HepG2 (cell line): ENCODE measurements around the gene SRD5A1. TPM values are rescaled to one million over a fixed set of nuclear protein-coding genes. Genes with fewer than 3 reads are reported as not detected.

Source experiments
- ATAC-seq: fragments of 200-7000 bp; cut with Tn5 transposase; 3 replicates; pipeline ENCODE4 v1.9.1; 2020; ENCODE audit warnings: mild to moderate bottlenecking, moderate library complexity
- BruUV-seq: library from RNA; stranded (reverse); fragments of 400-500 nt; replicated peaks from 2 replicates; lab custom pipeline; 2021; lab: Mats Ljungman, UMichigan
- CTCF ChIA-PET: fragments of 300-600 bp; formaldehyde crosslinking; extraction: SDS; loops from one replicate; lab custom pipeline; 2021; ENCODE audit warnings: low total read pairs, inconsistent platforms, low intra/inter-chr PET ratio; lab: Yijun Ruan, JAX
- POLR2A ChIA-PET: fragments of 350-600 bp; sonication (Branson Sonifier 250); formaldehyde crosslinking; loops from one replicate; lab custom pipeline; 2020; ENCODE audit warnings: antibody characterized with exemption, inconsistent platforms; lab: Yijun Ruan, JAX
- DNase-seq: peaks from one replicate; pipeline ENCODE4 v3.0.0-alpha.2; 2015; ENCODE audit warnings: low spot score
- FAIRE-seq: peaks from 3 replicates; lab custom pipeline; 2011; peaks lifted over from hg19 to GRCh38; lab: Jason Lieb, UNC
- H2AFZ ChIP-seq: one replicate; pipeline ENCODE4 v1.6.1; 2011; ENCODE audit warnings: low read length, inconsistent platforms
- H3K27ac ChIP-seq: fragments of 300-600 bp; 3 replicates; pipeline ENCODE4 v1.8.0; 2011; ENCODE audit warnings: mixed run types, mild to moderate bottlenecking, mixed read lengths, low read length, inconsistent platforms; ENCODE audit not compliant: insufficient read depth; ENCODE audit errors: extremely low read length
- H3K27me3 ChIP-seq, 2 experiments: fragments of 200-600 bp in 1 of 2; 2 replicates in 1 of 2; 3 replicates in 1 of 2; pipeline versions ENCODE4 v1.6.0 to v1.8.0; 2011; ENCODE audit warnings: low read length in 2 of 2, mild to moderate bottlenecking in 2 of 2, moderate library complexity in 2 of 2, inconsistent platforms in 1 of 2; ENCODE audit not compliant: insufficient read depth in 2 of 2, control insufficient read depth in 1 of 2
- H3K36me3 ChIP-seq, 2 experiments: fragments of 200-600 bp in 1 of 2; replicated peaks in 1 of 2; 2 replicates in 1 of 2; 3 replicates in 1 of 2; pipeline versions ENCODE4 v1.5.1 to v1.8.0; 2011; ENCODE audit warnings: low read length in 2 of 2, inconsistent platforms in 1 of 2; ENCODE audit not compliant: insufficient read depth in 2 of 2, control insufficient read depth in 1 of 2
- H3K4me1 ChIP-seq: 2 replicates; pipeline ENCODE4 v1.5.1; 2012; ENCODE audit warnings: low read length, inconsistent platforms; ENCODE audit not compliant: insufficient read depth
- H3K4me2 ChIP-seq: 2 replicates; pipeline ENCODE4 v1.6.0; 2011; ENCODE audit warnings: low read depth, low read length, inconsistent platforms
- H3K4me3 ChIP-seq, 3 experiments: fragments of 200-600 bp in 1 of 3; sonication (generic), shearing (Covaris generic) in 1 of 3; replicated peaks in 1 of 3; 2 replicates each; pipeline ENCODE4 v1.5.1; 2011 to 2016; ENCODE audit warnings: low read length in 3 of 3, inconsistent platforms in 2 of 3, low read depth in 2 of 3, mild to moderate bottlenecking in 2 of 3, control low read depth in 1 of 3, mixed read lengths in 1 of 3; ENCODE audit not compliant: insufficient read depth in 1 of 3
- H3K79me2 ChIP-seq: one replicate; pipeline ENCODE4 v1.6.1; 2011; ENCODE audit warnings: low read length, inconsistent platforms; ENCODE audit not compliant: insufficient read depth
- H3K9ac ChIP-seq: 2 replicates; pipeline ENCODE4 v1.6.0; 2011; ENCODE audit warnings: mild to moderate bottlenecking, low read depth, low read length, inconsistent platforms; ENCODE audit not compliant: insufficient read depth
- H3K9me3 ChIP-seq: 2 replicates; pipeline ENCODE4 v1.5.1; 2012; ENCODE audit warnings: mild to moderate bottlenecking, low read length
- H4K20me1 ChIP-seq: 2 replicates; pipeline ENCODE4 v1.6.0; 2011; ENCODE audit warnings: inconsistent platforms, mild to moderate bottlenecking, low read length, moderate library complexity; ENCODE audit not compliant: insufficient read depth
- CREM ChIP-seq, 2 experiments: sonication (generic) in 1 of 2; formaldehyde crosslinking in 1 of 2; IDR thresholded peaks; 2 replicates each; pipeline versions ENCODE4 v1.4.0 to v1.6.1; 2016 to 2020; ENCODE audit warnings: antibody characterized with exemption in 1 of 2, mild to moderate bottlenecking in 1 of 2, missing genetic modification reagents in 1 of 2
- EEA1 ChIP-seq: sonication (generic); formaldehyde crosslinking; IDR thresholded peaks from 2 replicates; pipeline ENCODE4 v1.5.1; 2020; ENCODE audit warnings: mild to moderate bottlenecking, missing genetic modification reagents, borderline replicate concordance
- FOXA3 ChIP-seq: IDR thresholded peaks from 2 replicates; pipeline ENCODE4 v1.6.1; 2016; ENCODE audit warnings: missing genetic modification reagents, missing compliant biosample characterization
- MLLT10 ChIP-seq: sonication (generic); formaldehyde crosslinking; IDR thresholded peaks from 2 replicates; pipeline ENCODE4 v1.4.0; 2020; ENCODE audit warnings: missing genetic modification reagents
- REPIN1 ChIP-seq: sonication (generic); formaldehyde crosslinking; IDR thresholded peaks from 2 replicates; pipeline ENCODE4 v1.8.0; 2022; ENCODE audit warnings: missing genetic modification reagents, low read depth, mild to moderate bottlenecking, borderline replicate concordance
- RFXANK ChIP-seq: IDR thresholded peaks from 2 replicates; pipeline ENCODE4 v1.6.1; 2016
- SRSF9 ChIP-seq: fragments of 200-400 bp; formaldehyde crosslinking; IDR thresholded peaks from 2 replicates; pipeline ENCODE4 v1.6.1; 2018; ENCODE audit warnings: borderline replicate concordance, mild to moderate bottlenecking, low read depth, low read length; ENCODE audit not compliant: insufficient read depth, poor library complexity, severe bottlenecking
- TSC22D2 ChIP-seq: sonication (generic); formaldehyde crosslinking; IDR thresholded peaks from 2 replicates; pipeline ENCODE4 v1.5.1; 2020; ENCODE audit warnings: missing genetic modification reagents, mild to moderate bottlenecking, borderline replicate concordance
- ZC3H4 ChIP-seq: sonication (generic); formaldehyde crosslinking; IDR thresholded peaks from 2 replicates; pipeline ENCODE4 v1.4.0; 2020; ENCODE audit warnings: missing genetic modification reagents, borderline replicate concordance
- ZGPAT ChIP-seq: IDR thresholded peaks from 2 replicates; pipeline ENCODE4 v1.6.1; 2016; ENCODE audit warnings: mild to moderate bottlenecking
- ZNF558 ChIP-seq: sonication (generic); formaldehyde crosslinking; IDR thresholded peaks from 2 replicates; pipeline ENCODE4 v1.9.0; 2022; ENCODE audit warnings: mild to moderate bottlenecking, missing genetic modification reagents, borderline replicate concordance
- WGBS: methylation state at CpG from one replicate; pipeline ENCODE4 v1.1.6; 2017; ENCODE audit warnings: low lambda C conversion rate; 5-methylcytosine and 5-hydroxymethylcytosine counted together
- in situ Hi-C: cut with HindIII; loops from 2 replicates; pipeline ENCODE4 v1.10.0; 2017; ENCODE audit warnings: low pct_unique_long_range_greater_than_20kb; ENCODE audit not compliant: extremely low pct_ligation_motif_present
- intact Hi-C: fragments of 100-400 bp; cut with micrococcal nuclease; formaldehyde crosslinking; loops from one replicate; pipeline ENCODE4 v1.10.0; 2022; ENCODE audit not compliant: unreplicated experiment
- polyA plus RNA-seq, 8 experiments: library from polyadenylated mRNA; depleted of rRNA in 3 of 8; stranded (reverse) in 7 of 8; unstranded in 1 of 8; fragments of >200 nt; fragmentation: Illumina TruSeq in 4 of 8; extraction: Trizol in 4 of 8; gene quantifications; 2 replicates each; pipeline versions ENCODE4 v1.2.1 to v1.2.3, GENCODE V29; 2011 to 2016; ENCODE audit warnings: low read depth in 4 of 8, missing spikeins in 1 of 8, mixed read lengths in 1 of 8; ENCODE audit not compliant: insufficient read depth in 1 of 8
- total RNA-seq, 5 experiments: library from RNA; depleted of rRNA; stranded (reverse); fragments of >200 nt; fragmentation: Illumina TruSeq; extraction: Trizol; gene quantifications; 2 replicates each; pipeline ENCODE4 v1.2.3, GENCODE V29; 2016; ENCODE audit warnings: low read depth in 1 of 5
- TF ChIP-seq, protein P1 (sequence below): sonication (generic); formaldehyde crosslinking; IDR thresholded peaks from 2 replicates; pipeline ENCODE4 v1.4.0; 2020; ENCODE audit warnings: missing genetic modification reagents
- TF ChIP-seq, protein P2 (sequence below): IDR thresholded peaks from 2 replicates; pipeline ENCODE4 v1.6.1; 2016; ENCODE audit warnings: missing compliant biosample characterization, missing genetic modification reagents, borderline replicate concordance
- TF ChIP-seq, protein P3 (sequence below): sonication (generic); formaldehyde crosslinking; conservative IDR thresholded peaks from 2 replicates; pipeline ENCODE4 v1.4.0; 2020; ENCODE audit warnings: missing genetic modification reagents
- TF ChIP-seq, protein P4 (sequence below): sonication (generic); formaldehyde crosslinking; IDR thresholded peaks from 2 replicates; pipeline ENCODE4 v1.4.0; 2020; ENCODE audit warnings: mild to moderate bottlenecking, missing genetic modification reagents

SRD5A1 gene
- total and polyA plus RNA-seq, 2 of the 13 experiments (the other 11 are each of a cell fraction or from before 2014, with no cell fraction given) = 6.1 to 9.9 TPM

GRCh38 chr5:6686915-6687409 lies 53.7 kb downstream of the SRD5A1 start (continued):
- TF ChIP-seq TSC22D2 (CRISPR knock-in tag) (0 out of 2 replicates have a peak, but pooled peaks have one; percentile 79), FOXA3 (CRISPR knock-in tag) (0 out of 2 replicates have a peak, but pooled peaks have one; percentile 34), MLLT10 (CRISPR knock-in tag) (no peak), ZGPAT (CRISPR knock-in tag) (peak; percentile 56)
- TF ChIP-seq, protein P1, sequence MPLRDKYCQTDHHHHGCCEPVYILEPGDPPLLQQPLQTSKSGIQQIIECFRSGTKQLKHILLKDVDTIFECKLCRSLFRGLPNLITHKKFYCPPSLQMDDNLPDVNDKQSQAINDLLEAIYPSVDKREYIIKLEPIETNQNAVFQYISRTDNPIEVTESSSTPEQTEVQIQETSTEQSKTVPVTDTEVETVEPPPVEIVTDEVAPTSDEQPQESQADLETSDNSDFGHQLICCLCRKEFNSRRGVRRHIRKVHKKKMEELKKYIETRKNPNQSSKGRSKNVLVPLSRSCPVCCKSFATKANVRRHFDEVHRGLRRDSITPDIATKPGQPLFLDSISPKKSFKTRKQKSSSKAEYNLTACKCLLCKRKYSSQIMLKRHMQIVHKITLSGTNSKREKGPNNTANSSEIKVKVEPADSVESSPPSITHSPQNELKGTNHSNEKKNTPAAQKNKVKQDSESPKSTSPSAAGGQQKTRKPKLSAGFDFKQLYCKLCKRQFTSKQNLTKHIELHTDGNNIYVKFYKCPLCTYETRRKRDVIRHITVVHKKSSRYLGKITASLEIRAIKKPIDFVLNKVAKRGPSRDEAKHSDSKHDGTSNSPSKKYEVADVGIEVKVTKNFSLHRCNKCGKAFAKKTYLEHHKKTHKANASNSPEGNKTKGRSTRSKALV (CRISPR knock-in tag) = peak; percentile 64; the same call in 1 of the 2 replicates

DNA sequence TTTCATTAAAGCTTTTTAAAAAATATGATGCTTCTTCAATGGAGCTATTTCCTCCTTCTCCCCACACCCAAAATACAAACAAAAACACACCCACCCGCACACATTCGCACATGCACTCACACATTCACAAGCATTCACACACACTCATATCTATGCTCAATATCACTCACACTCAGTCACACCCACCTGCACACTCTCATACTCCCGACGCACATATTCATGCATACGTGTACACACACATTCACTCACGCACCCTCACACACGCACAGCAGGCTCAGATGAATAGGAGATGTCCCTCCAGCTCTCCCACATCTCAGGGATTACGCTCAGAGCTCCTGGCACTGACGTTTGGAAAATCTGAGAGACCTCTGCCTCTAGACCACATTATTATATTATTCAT lies 54.3 kb downstream of the SRD5A1 start:
- intact Hi-C loops = no loop called here
- CTCF ChIA-PET = no interaction called here
- TF ChIP-seq ZNF558 (no peak), EEA1 (no peak), SRSF9 (no peak), CREM (IDR thresholded peaks at IDR 0.05) (no peak), CREM (CRISPR knock-in tag; IDR thresholded peaks at IDR 0.05) (no peak), RFXANK (CRISPR knock-in tag) (no peak), REPIN1 (CRISPR knock-in tag) (no peak), ZC3H4 (no peak)
- TF ChIP-seq, protein P2, sequence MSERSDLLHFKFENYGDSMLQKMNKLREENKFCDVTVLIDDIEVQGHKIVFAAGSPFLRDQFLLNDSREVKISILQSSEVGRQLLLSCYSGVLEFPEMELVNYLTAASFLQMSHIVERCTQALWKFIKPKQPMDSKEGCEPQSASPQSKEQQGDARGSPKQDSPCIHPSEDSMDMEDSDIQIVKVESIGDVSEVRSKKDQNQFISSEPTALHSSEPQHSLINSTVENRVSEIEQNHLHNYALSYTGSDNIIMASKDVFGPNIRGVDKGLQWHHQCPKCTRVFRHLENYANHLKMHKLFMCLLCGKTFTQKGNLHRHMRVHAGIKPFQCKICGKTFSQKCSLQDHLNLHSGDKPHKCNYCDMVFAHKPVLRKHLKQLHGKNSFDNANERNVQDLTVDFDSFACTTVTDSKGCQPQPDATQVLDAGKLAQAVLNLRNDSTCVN (CRISPR knock-in tag) = no peak
- TF ChIP-seq, protein P3, sequence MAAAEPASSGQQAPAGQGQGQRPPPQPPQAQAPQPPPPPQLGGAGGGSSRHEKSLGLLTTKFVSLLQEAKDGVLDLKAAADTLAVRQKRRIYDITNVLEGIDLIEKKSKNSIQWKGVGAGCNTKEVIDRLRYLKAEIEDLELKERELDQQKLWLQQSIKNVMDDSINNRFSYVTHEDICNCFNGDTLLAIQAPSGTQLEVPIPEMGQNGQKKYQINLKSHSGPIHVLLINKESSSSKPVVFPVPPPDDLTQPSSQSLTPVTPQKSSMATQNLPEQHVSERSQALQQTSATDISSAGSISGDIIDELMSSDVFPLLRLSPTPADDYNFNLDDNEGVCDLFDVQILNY = no peak
- TF ChIP-seq, protein P4, sequence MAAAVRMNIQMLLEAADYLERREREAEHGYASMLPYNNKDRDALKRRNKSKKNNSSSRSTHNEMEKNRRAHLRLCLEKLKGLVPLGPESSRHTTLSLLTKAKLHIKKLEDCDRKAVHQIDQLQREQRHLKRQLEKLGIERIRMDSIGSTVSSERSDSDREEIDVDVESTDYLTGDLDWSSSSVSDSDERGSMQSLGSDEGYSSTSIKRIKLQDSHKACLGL (CRISPR knock-in tag) = no peak

More for the DNA sequence above, 54.3 kb downstream of the SRD5A1 start:
- POLR2A ChIA-PET = no interaction called here
- WGBS = 58% methylated on average over 9 of the region's 9 CpGs
- no peak overlapping the region; a peak in 1 of 6 replicates for H3K4me3 ChIP-seq
- no peaks in the 10 kb centered on the region for H3K9me3 ChIP-seq
- no TSS peak for BruUV-seq
- no peaks in the 10 kb centered on the region; a peak in 1 of 5 replicates for H3K27me3 ChIP-seq
- in situ Hi-C loops = no loop called here
- H3K4me1 ChIP-seq = peaks cover 6% of the 10 kb centered on the region; the same call in 1 of the 2 replicates
- no peak overlapping the region for H2AFZ ChIP-seq
- no peaks in the 10 kb centered on the region for H3K79me2 ChIP-seq
- H3K27ac ChIP-seq = no peak overlapping the region
- no peak for DNase-seq
- no peak overlapping the region for H3K9ac ChIP-seq
- H4K20me1 ChIP-seq = no peaks in the 10 kb centered on the region
- peak overlapping the region; percentile 66 for H3K4me2 ChIP-seq
- ATAC-seq = no peak
- no peaks in the 10 kb centered on the region for H3K36me3 ChIP-seq
- no peak for FAIRE-seq
